GM12878 (cell line): Measurements from ENCODE around the gene AP4B1. TPM values are rescaled to one million over a fixed set of nuclear protein-coding genes. Genes with fewer than 3 reads are reported as not detected.

Experiments used
- ATAC-seq: fragments of 200-7000 bp; cut with Tn5 transposase; 3 replicates; pipeline ENCODE4 v1.9.1; 2020; ENCODE audit warnings: mild to moderate bottlenecking, moderate library complexity
- BruUV-seq: library from RNA; stranded (reverse); fragments of 400-500 nt; replicated peaks from 2 replicates; lab custom pipeline; 2021; lab: Mats Ljungman, UMichigan
- CTCF ChIA-PET: fragments of 300-600 bp; sonication (Branson Sonifier 250); formaldehyde crosslinking; extraction: SDS; loops from one replicate; lab custom pipeline; 2021; ENCODE audit warnings: inconsistent platforms; lab: Yijun Ruan, JAX
- POLR2A ChIA-PET: fragments of 350-600 bp; formaldehyde crosslinking; extraction: SDS; loops from one replicate; lab custom pipeline; 2021; ENCODE audit warnings: inconsistent platforms; lab: Charles Lee
- RAD21 ChIA-PET: fragments of 300-600 bp; sonication (Branson Sonifier 250); formaldehyde crosslinking; loops from one replicate; lab custom pipeline; 2023; ENCODE audit warnings: antibody characterized with exemption; ENCODE audit not compliant: unreplicated experiment; lab: Charles Lee
- SMC1A ChIA-PET: fragments of 300-600 bp; sonication (Branson Sonifier 250); formaldehyde crosslinking; loops from one replicate; lab custom pipeline; 2023; ENCODE audit not compliant: unreplicated experiment, uncharacterized antibody; lab: Charles Lee
- DNase-seq: peaks from one replicate; pipeline ENCODE4 v3.0.0-alpha.2; 2011; ENCODE audit warnings: low read depth, low spot score
- FAIRE-seq: peaks from 3 replicates; lab custom pipeline; 2011; peaks lifted over from hg19 to GRCh38; lab: Jason Lieb, UNC
- H2AFZ ChIP-seq: 2 replicates; pipeline ENCODE4 v1.6.0; 2011; ENCODE audit warnings: low read depth, low read length, control low read depth; ENCODE audit not compliant: control insufficient read depth
- H3K27ac ChIP-seq: 2 replicates; pipeline ENCODE4 v1.5.1; 2011; ENCODE audit warnings: control low read depth; ENCODE audit not compliant: control insufficient read depth, insufficient read depth
- H3K27me3 ChIP-seq, 2 experiments: replicated peaks in 1 of 2; 2 replicates each; pipeline versions ENCODE4 v1.6.0 to v1.6.1; 2011; ENCODE audit warnings: low read length in 1 of 2; ENCODE audit not compliant: control insufficient read depth in 2 of 2, insufficient read depth in 2 of 2
- H3K36me3 ChIP-seq, 2 experiments: 2 replicates each; pipeline ENCODE4 v1.5.1; 2011; ENCODE audit warnings: low read length in 1 of 2; ENCODE audit not compliant: control insufficient read depth in 2 of 2, insufficient read depth in 2 of 2
- H3K4me1 ChIP-seq: 2 replicates; pipeline ENCODE4 v1.6.1; 2011; ENCODE audit warnings: mild to moderate bottlenecking, low read length, moderate library complexity, mixed read lengths; ENCODE audit not compliant: control insufficient read depth, insufficient read depth
- H3K4me2 ChIP-seq: 2 replicates; pipeline ENCODE4 v1.6.0; 2011; ENCODE audit warnings: control low read depth; ENCODE audit not compliant: control insufficient read depth, insufficient read depth
- H3K4me3 ChIP-seq: fragments of 200-600 bp; sonication (generic); 2 replicates; pipeline ENCODE4 v1.5.1; 2016
- H3K79me2 ChIP-seq: 2 replicates; pipeline ENCODE4 v1.6.0; 2011; ENCODE audit warnings: low read length; ENCODE audit not compliant: control insufficient read depth, insufficient read depth
- H3K9ac ChIP-seq: 2 replicates; pipeline ENCODE4 v1.8.0; 2011; ENCODE audit warnings: low read length, control low read depth, mixed read lengths; ENCODE audit not compliant: control insufficient read depth, insufficient read depth
- H3K9me3 ChIP-seq: replicated peaks from 3 replicates; pipeline ENCODE4 v1.5.1; 2011; ENCODE audit warnings: mild to moderate bottlenecking, low read length; ENCODE audit not compliant: control insufficient read depth, insufficient read depth
- H4K20me1 ChIP-seq: 2 replicates; pipeline ENCODE4 v1.6.0; 2011; ENCODE audit not compliant: control insufficient read depth, insufficient read depth
- BACH1 ChIP-seq: fragments of 450-650 bp; IDR thresholded peaks from 2 replicates; pipeline ENCODE4 v1.6.1; 2017; ENCODE audit warnings: mild to moderate bottlenecking, borderline replicate concordance
- GATAD2B ChIP-seq: fragments of 450-650 bp; conservative IDR thresholded peaks from 2 replicates; pipeline ENCODE4 v1.6.1; 2017; ENCODE audit warnings: low read depth, mild to moderate bottlenecking, moderate library complexity
- IKZF2 ChIP-seq, 2 experiments: fragments of 450-650 bp; IDR thresholded peaks; 2 replicates each; pipeline ENCODE4 v1.6.1; 2017; ENCODE audit warnings: mild to moderate bottlenecking in 2 of 2, moderate library complexity in 2 of 2
- MAX ChIP-seq: IDR thresholded peaks from 2 replicates; pipeline ENCODE4 v1.6.1; 2012; ENCODE audit warnings: low read depth, low read length, improper control_type of control experiment
- MTA2 ChIP-seq: fragments of 450-650 bp; IDR thresholded peaks from 2 replicates; pipeline ENCODE4 v1.6.1; 2016; ENCODE audit warnings: low read depth, mild to moderate bottlenecking, moderate library complexity
- RUNX3 ChIP-seq: IDR thresholded peaks from 2 replicates; pipeline ENCODE4 v1.6.1; 2012; ENCODE audit warnings: low read length, inconsistent platforms
- SIX5 ChIP-seq: IDR thresholded peaks from 2 replicates; pipeline ENCODE4 v1.6.1; 2011; ENCODE audit warnings: mild to moderate bottlenecking, low read depth, low read length, moderate library complexity; ENCODE audit not compliant: severe bottlenecking
- TCF7 ChIP-seq: IDR thresholded peaks from 2 replicates; pipeline ENCODE4 v1.6.1; 2014; ENCODE audit warnings: antibody characterized with exemption, borderline replicate concordance
- ZNF622 ChIP-seq: fragments of 450-650 bp; IDR thresholded peaks from 2 replicates; pipeline ENCODE4 v1.6.1; 2017; ENCODE audit warnings: mild to moderate bottlenecking, inconsistent platforms
- WGBS: methylation state at CpG from one replicate; pipeline ENCODE4 v1.1.6; 2016; ENCODE audit warnings: low lambda C conversion rate; ENCODE audit not compliant: insufficient replicate concordance, insufficient coverage; ENCODE audit errors: missing lambda C conversion rate; 5-methylcytosine and 5-hydroxymethylcytosine counted together
- in situ Hi-C: fragments of 300-500 bp; cut with MboI; formaldehyde crosslinking; loops from 9 replicates; pipeline ENCODE4 v1.14.3; 2018; ENCODE audit warnings: mixed read lengths
- intact Hi-C: fragments of 100-400 bp; cut with micrococcal nuclease; formaldehyde crosslinking; loops from one replicate; pipeline ENCODE4 v1.14.2; 2022; ENCODE audit not compliant: unreplicated experiment
- polyA plus RNA-seq, 11 experiments: library from polyadenylated mRNA; depleted of rRNA in 4 of 11; unstranded in 6 of 11; stranded (reverse) in 5 of 11; fragments of >200 nt; fragmentation: Nextera tagmentation in 4 of 11; fragmentation: Illumina TruSeq in 1 of 11; extraction: Ambion mirVana in 4 of 11; extraction: Trizol in 1 of 11; gene quantifications; 1 replicate in 1 of 11; 2 replicates in 10 of 11; pipeline versions ENCODE4 v1.2.1 to v1.2.3, GENCODE V29; 2011 to 2016; ENCODE audit warnings: inconsistent platforms in 2 of 11, missing spikeins in 2 of 11, low read depth in 1 of 11
- total RNA-seq, 4 experiments: library from RNA; depleted of rRNA in 3 of 4; stranded (reverse); fragments of >200 nt in 3 of 4; fragmentation: Illumina TruSeq in 1 of 4; extraction: Trizol in 1 of 4; gene quantifications; 2 replicates each; pipeline versions ENCODE4 v1.2.1 to v1.2.3, GENCODE V29; 2013 to 2021

The AP4B1 gene
- total and polyA plus RNA-seq, 10 of the 15 experiments (the other 5 are each of a cell fraction or from before 2014, with no cell fraction given), result 27.2 to 61.0 (median 33.0) TPM

GRCh38 chr1:113935970-113936369, 31.4 kb upstream of the AP4B1 start:
- CTCF ChIA-PET, result interaction anchor here (1.1 to 1.9 kb wide), 3 partner anchors 10 to 100 kb away, joined by 3 to 4 read pairs (median 4); no protein-coding TSS in a partner anchor
- H3K27me3 ChIP-seq, result no peaks in the 10 kb centered on the region
- no peaks in the 10 kb centered on the region; the same call in 2 of the 3 replicates for H3K9me3 ChIP-seq
- RAD21 ChIA-PET, result interaction anchor here (0.7 to 3.0 kb wide), 2 partner anchors 76 to 125 kb away, joined by 3 to 13 read pairs; no protein-coding TSS in a partner anchor
- DNase-seq (no peak), ATAC-seq (peak; percentile 57), FAIRE-seq (no peak)
- no peak overlapping the region for H2AFZ ChIP-seq
- SMC1A ChIA-PET, result interaction anchor here (1.0 to 11.9 kb wide), 7 partner anchors 12 to 194 kb away, joined by 3 to 99 read pairs (median 3); partner anchors contain the start of gene AP4B1
- peaks cover 2 to 4% of the 10 kb centered on the region in 2 experiments; a peak in 3 of 4 replicates for H3K36me3 ChIP-seq
- in situ Hi-C loops, result no loop called here
- BruUV-seq, result no TSS peak
- no peak overlapping the region; the same call in 1 of the 2 replicates for H3K27ac ChIP-seq
- 0 out of 2 replicates have a peak overlapping the region, but pooled peaks have one; percentile 2 for H3K4me3 ChIP-seq
- H4K20me1 ChIP-seq, result no peaks in the 10 kb centered on the region
- intact Hi-C loops, result no loop called here
- H3K4me2 ChIP-seq, result peak overlapping the region; percentile 18; the same call in 1 of the 2 replicates
- TF ChIP-seq SIX5, result no peak
- no peak for TF ChIP-seq ZNF622
- TF ChIP-seq TCF7, result no peak
- no peak for TF ChIP-seq BACH1
- no peak for TF ChIP-seq MAX
- TF ChIP-seq IKZF2 (IDR thresholded peaks at IDR 0.05), result peak in 1 of 2 experiments; percentile 14; a peak in 2 of 4 replicates
- no peak for TF ChIP-seq GATAD2B
- peak; percentile 70; the same call in 1 of the 2 replicates for TF ChIP-seq MTA2
- 0 out of 2 replicates have a peak, but pooled peaks have one; percentile 7 for TF ChIP-seq RUNX3
- 43% methylated on average over 1 of the region's 1 CpG for WGBS
- peaks cover 85% of the 10 kb centered on the region for H3K79me2 ChIP-seq
- POLR2A ChIA-PET, result interaction anchor here (1.2 to 1.5 kb wide), 3 partner anchors 19 to 60 kb away, joined by 3 read pairs; no protein-coding TSS in a partner anchor
- peaks cover 14% of the 10 kb centered on the region for H3K4me1 ChIP-seq
- no peak overlapping the region for H3K9ac ChIP-seq
